GM21723 (cell line): Measurements from ENCODE around the gene BLVRA.

Experiments
- ATAC-seq: cut with Tn5 transposase; IDR thresholded peaks from one replicate; pipeline ENCODE4 v1.9.1; 2021; ENCODE audit warnings: mild to moderate bottlenecking, moderate library complexity; ENCODE audit not compliant: unreplicated experiment

BLVRA gene

GRCh38 chr7:43749383-43749940 lies 9.0 kb upstream of the BLVRA start:
- no peak for ATAC-seq

- ATAC-seq = no peak
Measured at GRCh38 chr7:43750016-43750887, 8.2 kb upstream of the BLVRA start.

- ATAC-seq = no peak
Measured at GRCh38 chr7:43752411-43752810, 6.1 kb upstream of the BLVRA start.

- no peak for ATAC-seq
Measured at GRCh38 chr7:43753271-43753810, 5.1 kb upstream of the BLVRA start.

- ATAC-seq = no peak
Measured at GRCh38 chr7:43753843-43754242, 4.6 kb upstream of the BLVRA start.

GRCh38 chr7:43754596-43754995 lies 3.9 kb upstream of the BLVRA start:
- ATAC-seq = no peak

DNA sequence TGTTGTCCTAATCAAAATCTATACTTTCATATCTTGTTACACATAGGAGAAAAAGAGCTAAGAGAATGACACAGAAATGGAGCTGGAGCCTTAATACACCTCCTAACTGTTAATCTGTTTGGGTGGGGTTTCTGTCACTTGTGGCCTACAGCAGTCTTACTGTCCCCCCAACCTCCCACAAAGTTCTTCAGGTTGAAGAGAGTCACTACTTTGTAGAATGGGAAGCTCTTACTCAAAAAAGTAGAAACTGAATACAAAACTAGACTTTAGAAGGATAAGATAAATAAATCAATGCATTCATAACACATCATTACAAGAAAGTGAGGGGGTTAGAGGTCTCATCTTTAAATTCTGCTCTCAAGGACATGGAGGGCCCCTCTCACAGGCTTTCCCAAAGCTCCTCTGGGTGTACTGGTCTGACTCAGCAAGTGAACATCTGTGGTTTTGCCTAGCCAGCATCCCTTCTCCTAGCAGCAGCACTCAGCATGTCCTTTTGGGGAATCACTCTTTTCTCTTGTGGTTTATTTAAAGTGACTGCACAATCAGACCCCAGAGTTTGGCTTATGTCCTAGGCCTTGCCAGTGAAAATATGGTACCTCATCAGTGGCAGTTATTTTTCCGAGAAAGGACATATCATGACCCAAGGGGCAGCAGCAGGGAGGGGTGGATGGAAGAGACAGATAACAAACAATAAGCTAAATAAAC lies 2.0 kb upstream of the BLVRA start:
- ATAC-seq = no peak

GRCh38 chr7:43757073-43757720 lies 1.3 kb upstream of the BLVRA start:
- no peak for ATAC-seq

GRCh38 chr7:43758822-43759683 lies 573 bp downstream of the BLVRA start:
- ATAC-seq = peak; percentile 63

GRCh38 chr7:43760861-43761260 lies 2.4 kb downstream of the BLVRA start:
- ATAC-seq = no peak

DNA sequence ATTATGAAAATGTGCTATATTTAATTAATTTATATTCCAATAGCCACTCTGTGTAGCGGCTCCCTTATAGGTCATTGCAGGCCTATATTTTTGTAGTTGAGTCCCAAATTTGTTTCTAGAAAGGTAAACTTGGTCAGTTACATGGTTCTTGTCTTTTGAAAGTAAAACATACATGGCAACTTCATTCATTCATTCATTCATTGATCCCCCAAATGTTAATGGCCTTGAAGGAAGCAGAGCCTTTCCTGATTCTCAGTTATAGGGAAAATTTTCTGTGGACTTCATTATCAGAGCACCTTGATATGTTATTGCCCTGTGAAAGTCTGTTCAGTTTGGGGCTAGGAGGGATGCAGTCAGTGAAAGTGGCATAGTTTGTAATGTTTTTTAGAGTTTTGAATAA lies 2.9 kb downstream of the BLVRA start:
- ATAC-seq = no peak

- ATAC-seq = no peak
Measured at GRCh38 chr7:43761938-43762692, 3.6 kb downstream of the BLVRA start.

GRCh38 chr7:43763183-43763582 lies 4.7 kb downstream of the BLVRA start:
- no peak for ATAC-seq

DNA sequence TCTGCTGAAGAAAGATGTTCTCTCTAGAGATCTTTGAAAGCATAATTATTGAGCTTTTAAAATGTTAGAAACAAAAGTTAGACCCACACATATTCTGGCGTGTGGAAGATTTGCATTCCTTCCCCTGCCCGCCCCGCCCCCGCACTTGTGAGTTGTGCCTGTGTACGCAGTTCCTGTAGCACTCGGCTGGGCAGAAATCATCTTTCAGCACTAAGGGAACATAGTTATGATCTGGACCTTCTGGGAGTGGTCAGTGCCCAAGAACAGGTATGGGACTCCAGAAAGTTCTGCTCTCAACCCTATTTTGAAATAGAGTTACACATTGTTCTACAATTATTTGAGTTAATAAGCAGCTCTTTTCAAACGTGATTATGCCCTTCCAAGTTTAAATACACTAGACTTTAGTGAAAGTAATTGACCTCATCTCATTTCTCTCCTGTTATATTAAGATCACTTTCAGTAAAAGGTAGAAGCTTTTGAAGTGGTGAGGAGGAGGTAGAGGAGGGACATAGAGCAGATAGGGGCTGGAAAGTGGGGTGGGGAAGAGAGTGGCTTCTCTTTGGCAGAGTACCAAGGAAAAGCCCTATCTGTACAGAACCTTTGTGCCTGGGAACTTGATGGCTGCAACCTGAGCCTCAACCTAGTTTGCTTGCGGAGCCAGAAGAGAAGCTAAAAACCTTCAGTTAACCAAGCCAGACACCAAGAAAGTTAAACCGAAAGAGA lies 5.7 kb downstream of the BLVRA start:
- ATAC-seq = peak; percentile 59

GRCh38 chr7:43764807-43765491 lies 6.5 kb downstream of the BLVRA start:
- ATAC-seq = no peak

DNA sequence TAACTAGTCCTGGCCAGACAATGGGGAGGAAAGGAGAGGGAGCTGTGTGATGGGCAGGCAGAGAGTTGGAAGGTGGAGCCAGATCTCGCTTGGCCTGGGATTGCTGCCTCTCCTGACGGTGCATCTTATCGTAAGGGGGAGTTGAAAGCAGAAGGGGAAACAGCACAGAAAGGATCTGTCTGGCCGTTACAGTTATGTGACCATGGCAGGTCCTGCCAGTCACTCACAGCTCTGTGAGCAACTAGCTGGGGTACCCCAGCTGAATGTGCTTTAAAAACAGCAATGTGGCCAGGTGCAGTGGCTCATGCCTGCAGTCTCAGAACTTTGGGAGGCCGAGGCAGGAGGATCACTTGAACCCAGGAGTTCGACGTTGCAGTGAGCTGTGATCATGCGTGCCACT lies 8.1 kb downstream of the BLVRA start:
- no peak for ATAC-seq

- ATAC-seq = no peak
Measured at GRCh38 chr7:43767311-43767710, 8.8 kb downstream of the BLVRA start.

- ATAC-seq = no peak
Measured at GRCh38 chr7:43768201-43768886, 9.9 kb downstream of the BLVRA start.
